HepG2 (cell line): Measurements from ENCODE around the gene CALML6. TPM values are rescaled to one million over a fixed set of nuclear protein-coding genes. Genes with fewer than 3 reads are reported as not detected.

Source experiments
- BORCS8-MEF2B ChIP-seq: sonication (generic); formaldehyde crosslinking; IDR thresholded peaks from 2 replicates; pipeline ENCODE4 v1.8.0; 2022; ENCODE audit warnings: mild to moderate bottlenecking, missing genetic modification reagents
- CEBPB ChIP-seq: IDR thresholded peaks from 2 replicates; pipeline ENCODE4 v1.6.1; 2011; ENCODE audit warnings: low read depth, low read length, improper control_type of control experiment, borderline replicate concordance
- ELF4 ChIP-seq: sonication (generic); formaldehyde crosslinking; IDR thresholded peaks from 2 replicates; pipeline ENCODE4 v1.5.0; 2020; ENCODE audit warnings: missing genetic modification reagents, mild to moderate bottlenecking, moderate library complexity, borderline replicate concordance
- GTF3A ChIP-seq: sonication (generic); formaldehyde crosslinking; conservative IDR thresholded peaks from 2 replicates; pipeline ENCODE4 v1.4.0; 2020; ENCODE audit warnings: mild to moderate bottlenecking, missing genetic modification reagents
- HMG20B ChIP-seq: conservative IDR thresholded peaks from 2 replicates; pipeline ENCODE4 v1.6.1; 2016; ENCODE audit warnings: missing genetic modification reagents, missing compliant biosample characterization
- HNRNPL ChIP-seq: fragments of 200-400 bp; formaldehyde crosslinking; IDR thresholded peaks from 2 replicates; pipeline ENCODE4 v1.6.1; 2017; ENCODE audit warnings: mild to moderate bottlenecking, low read depth, low read length
- HOXA7 ChIP-seq: sonication (generic); formaldehyde crosslinking; IDR thresholded peaks from 2 replicates; pipeline ENCODE4 v1.8.1; 2022; ENCODE audit warnings: mild to moderate bottlenecking, missing genetic modification reagents, moderate library complexity
- KLF15 ChIP-seq: sonication (generic); formaldehyde crosslinking; IDR thresholded peaks from 2 replicates; pipeline ENCODE4 v1.8.1; 2023; ENCODE audit warnings: borderline replicate concordance, mild to moderate bottlenecking, inconsistent platforms, missing genetic modification reagents, mixed read lengths
- NFE2 ChIP-seq: sonication (generic); formaldehyde crosslinking; IDR thresholded peaks from 2 replicates; pipeline ENCODE4 v1.4.0; 2020; ENCODE audit warnings: missing genetic modification reagents
- NR1H2 ChIP-seq: sonication (generic); formaldehyde crosslinking; IDR thresholded peaks from 2 replicates; pipeline ENCODE4 v1.8.1; 2022; ENCODE audit warnings: low read depth, missing genetic modification reagents, borderline replicate concordance
- SMAD1 ChIP-seq: sonication (generic); formaldehyde crosslinking; IDR thresholded peaks from 2 replicates; pipeline ENCODE4 v1.4.0; 2020; ENCODE audit warnings: missing genetic modification reagents, low read depth, mild to moderate bottlenecking, borderline replicate concordance
- TEAD3 ChIP-seq: optimal IDR thresholded peaks from 2 replicates; pipeline ENCODE3; 2016; ENCODE audit warnings: borderline replicate concordance
- ZFP62 ChIP-seq: sonication (generic); formaldehyde crosslinking; IDR thresholded peaks from 2 replicates; pipeline ENCODE4 v1.4.0; 2020; ENCODE audit warnings: missing genetic modification reagents
- ZNF101 ChIP-seq: sonication (generic); formaldehyde crosslinking; IDR thresholded peaks from 2 replicates; pipeline ENCODE4 v1.4.0; 2020; ENCODE audit warnings: mild to moderate bottlenecking, low read depth, missing genetic modification reagents, borderline replicate concordance
- ZNF251 ChIP-seq: sonication (generic); formaldehyde crosslinking; IDR thresholded peaks from 2 replicates; pipeline ENCODE4 v1.9.0; 2021; ENCODE audit warnings: mild to moderate bottlenecking, missing genetic modification reagents
- ZNF780A ChIP-seq: sonication (generic); formaldehyde crosslinking; IDR thresholded peaks from 2 replicates; pipeline ENCODE4 v1.8.0; 2022; ENCODE audit warnings: mild to moderate bottlenecking, missing genetic modification reagents, moderate library complexity
- ZNF800 ChIP-seq: sonication (generic); formaldehyde crosslinking; IDR thresholded peaks from 2 replicates; pipeline ENCODE4 v1.4.0; 2020; ENCODE audit warnings: missing genetic modification reagents
- ZNF879 ChIP-seq: sonication (generic); formaldehyde crosslinking; IDR thresholded peaks from 2 replicates; pipeline ENCODE4 v1.8.1; 2023; ENCODE audit warnings: missing genetic modification reagents
- polyA plus RNA-seq, 8 experiments: library from polyadenylated mRNA; depleted of rRNA in 3 of 8; stranded (reverse) in 7 of 8; unstranded in 1 of 8; fragments of >200 nt; fragmentation: Illumina TruSeq in 4 of 8; extraction: Trizol in 4 of 8; gene quantifications; 2 replicates each; pipeline versions ENCODE4 v1.2.1 to v1.2.3, GENCODE V29; 2011 to 2016; ENCODE audit warnings: low read depth in 4 of 8, missing spikeins in 1 of 8, mixed read lengths in 1 of 8; ENCODE audit not compliant: insufficient read depth in 1 of 8
- total RNA-seq, 5 experiments: library from RNA; depleted of rRNA; stranded (reverse); fragments of >200 nt; fragmentation: Illumina TruSeq; extraction: Trizol; gene quantifications; 2 replicates each; pipeline ENCODE4 v1.2.3, GENCODE V29; 2016; ENCODE audit warnings: low read depth in 1 of 5
- TF ChIP-seq, protein P1 (sequence below): sonication (generic); formaldehyde crosslinking; IDR thresholded peaks from 2 replicates; pipeline ENCODE4 v1.5.0; 2020; ENCODE audit warnings: mild to moderate bottlenecking, missing genetic modification reagents, borderline replicate concordance

Gene CALML6
- total and polyA plus RNA-seq, 2 of the 13 experiments (the other 11 are each of a cell fraction or from before 2014, with no cell fraction given), result 0.11 to 0.12 TPM

DNA sequence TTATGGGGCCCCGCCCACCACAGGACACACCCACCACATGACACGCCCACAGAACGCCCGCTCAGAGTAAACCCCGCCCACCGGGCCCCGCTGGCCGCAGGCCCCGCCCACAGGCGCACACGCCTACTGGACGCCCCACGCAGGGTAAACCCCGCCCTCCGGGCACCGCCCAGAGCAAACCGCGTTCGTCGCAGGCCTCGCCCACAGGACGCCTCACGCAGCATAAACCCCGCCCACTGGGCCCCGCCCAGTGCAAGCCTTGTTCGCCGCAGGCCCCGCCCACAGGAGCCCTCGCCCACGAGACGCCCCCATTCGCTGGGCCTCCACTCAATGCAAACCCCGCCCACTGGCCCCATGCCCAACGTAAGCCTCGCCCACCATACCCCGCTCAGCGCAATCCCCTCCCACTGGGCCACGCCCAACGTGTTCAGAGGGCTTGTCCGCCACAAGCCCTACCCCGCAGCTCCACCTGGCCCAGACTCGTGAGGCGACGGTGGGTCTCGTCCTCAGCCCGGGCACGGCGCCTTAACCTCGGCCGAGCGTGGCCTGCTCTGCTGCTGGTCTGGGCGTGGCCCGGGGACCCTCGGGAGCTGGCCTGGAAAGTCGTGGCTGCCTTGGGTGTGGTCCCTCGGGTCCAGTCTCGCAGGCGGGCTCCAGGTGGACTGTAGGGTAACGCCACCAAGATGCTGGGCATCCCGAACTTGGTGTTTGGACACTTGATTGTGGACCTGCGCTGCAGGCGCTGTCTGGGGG is 4.4 kb downstream of the CALML6 start (continued):
- TF ChIP-seq ZNF800 (CRISPR knock-in tag) (no peak), HMG20B (CRISPR knock-in tag) (no peak), NFE2 (no peak), ZNF780A (CRISPR knock-in tag) (no peak), ZNF251 (no peak), GTF3A (CRISPR knock-in tag) (no peak), HNRNPL (no peak; the same call in 1 of the 2 replicates), CEBPB (peak; percentile 40; the same call in 1 of the 2 replicates), TEAD3 (peak; percentile 34), NR1H2 (no peak), ZFP62 (CRISPR knock-in tag) (no peak), ZNF879 (CRISPR knock-in tag) (peak; percentile 51), SMAD1 (CRISPR knock-in tag) (no peak), ZNF101 (CRISPR knock-in tag) (no peak), HOXA7 (CRISPR knock-in tag) (no peak), KLF15 (CRISPR knock-in tag) (0 out of 2 replicates have a peak, but pooled peaks have one; percentile 50), ELF4 (no peak), BORCS8-MEF2B (CRISPR knock-in tag) (no peak)
- TF ChIP-seq, protein P1, sequence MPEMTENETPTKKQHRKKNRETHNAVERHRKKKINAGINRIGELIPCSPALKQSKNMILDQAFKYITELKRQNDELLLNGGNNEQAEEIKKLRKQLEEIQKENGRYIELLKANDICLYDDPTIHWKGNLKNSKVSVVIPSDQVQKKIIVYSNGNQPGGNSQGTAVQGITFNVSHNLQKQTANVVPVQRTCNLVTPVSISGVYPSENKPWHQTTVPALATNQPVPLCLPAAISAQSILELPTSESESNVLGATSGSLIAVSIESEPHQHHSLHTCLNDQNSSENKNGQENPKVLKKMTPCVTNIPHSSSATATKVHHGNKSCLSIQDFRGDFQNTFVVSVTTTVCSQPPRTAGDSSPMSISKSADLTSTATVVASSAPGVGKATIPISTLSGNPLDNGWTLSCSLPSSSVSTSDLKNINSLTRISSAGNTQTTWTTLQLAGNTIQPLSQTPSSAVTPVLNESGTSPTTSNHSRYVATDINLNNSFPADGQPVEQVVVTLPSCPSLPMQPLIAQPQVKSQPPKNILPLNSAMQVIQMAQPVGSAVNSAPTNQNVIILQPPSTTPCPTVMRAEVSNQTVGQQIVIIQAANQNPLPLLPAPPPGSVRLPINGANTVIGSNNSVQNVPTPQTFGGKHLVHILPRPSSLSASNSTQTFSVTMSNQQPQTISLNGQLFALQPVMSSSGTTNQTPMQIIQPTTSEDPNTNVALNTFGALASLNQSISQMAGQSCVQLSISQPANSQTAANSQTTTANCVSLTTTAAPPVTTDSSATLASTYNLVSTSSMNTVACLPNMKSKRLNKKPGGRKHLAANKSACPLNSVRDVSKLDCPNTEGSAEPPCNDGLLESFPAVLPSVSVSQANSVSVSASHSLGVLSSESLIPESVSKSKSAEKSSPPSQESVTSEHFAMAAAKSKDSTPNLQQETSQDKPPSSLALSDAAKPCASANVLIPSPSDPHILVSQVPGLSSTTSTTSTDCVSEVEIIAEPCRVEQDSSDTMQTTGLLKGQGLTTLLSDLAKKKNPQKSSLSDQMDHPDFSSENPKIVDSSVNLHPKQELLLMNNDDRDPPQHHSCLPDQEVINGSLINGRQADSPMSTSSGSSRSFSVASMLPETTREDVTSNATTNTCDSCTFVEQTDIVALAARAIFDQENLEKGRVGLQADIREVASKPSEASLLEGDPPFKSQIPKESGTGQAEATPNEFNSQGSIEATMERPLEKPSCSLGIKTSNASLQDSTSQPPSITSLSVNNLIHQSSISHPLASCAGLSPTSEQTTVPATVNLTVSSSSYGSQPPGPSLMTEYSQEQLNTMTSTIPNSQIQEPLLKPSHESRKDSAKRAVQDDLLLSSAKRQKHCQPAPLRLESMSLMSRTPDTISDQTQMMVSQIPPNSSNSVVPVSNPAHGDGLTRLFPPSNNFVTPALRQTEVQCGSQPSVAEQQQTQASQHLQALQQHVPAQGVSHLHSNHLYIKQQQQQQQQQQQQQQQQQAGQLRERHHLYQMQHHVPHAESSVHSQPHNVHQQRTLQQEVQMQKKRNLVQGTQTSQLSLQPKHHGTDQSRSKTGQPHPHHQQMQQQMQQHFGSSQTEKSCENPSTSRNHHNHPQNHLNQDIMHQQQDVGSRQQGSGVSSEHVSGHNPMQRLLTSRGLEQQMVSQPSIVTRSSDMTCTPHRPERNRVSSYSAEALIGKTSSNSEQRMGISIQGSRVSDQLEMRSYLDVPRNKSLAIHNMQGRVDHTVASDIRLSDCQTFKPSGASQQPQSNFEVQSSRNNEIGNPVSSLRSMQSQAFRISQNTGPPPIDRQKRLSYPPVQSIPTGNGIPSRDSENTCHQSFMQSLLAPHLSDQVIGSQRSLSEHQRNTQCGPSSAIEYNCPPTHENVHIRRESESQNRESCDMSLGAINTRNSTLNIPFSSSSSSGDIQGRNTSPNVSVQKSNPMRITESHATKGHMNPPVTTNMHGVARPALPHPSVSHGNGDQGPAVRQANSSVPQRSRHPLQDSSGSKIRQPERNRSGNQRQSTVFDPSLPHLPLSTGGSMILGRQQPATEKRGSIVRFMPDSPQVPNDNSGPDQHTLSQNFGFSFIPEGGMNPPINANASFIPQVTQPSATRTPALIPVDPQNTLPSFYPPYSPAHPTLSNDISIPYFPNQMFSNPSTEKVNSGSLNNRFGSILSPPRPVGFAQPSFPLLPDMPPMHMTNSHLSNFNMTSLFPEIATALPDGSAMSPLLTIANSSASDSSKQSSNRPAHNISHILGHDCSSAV (CRISPR knock-in tag), result no peak
